Muscle of leg (tissue), 11 donors: ENCODE results near the gene COG5. TPM values are rescaled to one million over a fixed set of nuclear protein-coding genes. Genes with fewer than 3 reads are reported as not detected.

Experiments
- DNase-seq: peaks from one replicate; pipeline ENCODE4 v3.0.0; 2013
- H3K27ac ChIP-seq: one replicate; pipeline ENCODE4 v1.5.1; 2013; ENCODE audit warnings: mild to moderate bottlenecking, low read length, control low read depth
- H3K27me3 ChIP-seq: one replicate; pipeline ENCODE4 v1.6.1; 2013; ENCODE audit warnings: low read length; ENCODE audit not compliant: control insufficient read depth, insufficient read depth
- H3K36me3 ChIP-seq: one replicate; pipeline ENCODE4 v1.6.1; 2013; ENCODE audit warnings: low read length; ENCODE audit not compliant: control insufficient read depth, insufficient read depth
- H3K4me1 ChIP-seq: one replicate; pipeline ENCODE4 v1.6.1; 2013; ENCODE audit warnings: low read length; ENCODE audit not compliant: control insufficient read depth, insufficient read depth
- H3K4me3 ChIP-seq: one replicate; pipeline ENCODE4 v1.5.1; 2013; ENCODE audit warnings: low read length, control low read depth
- H3K9me3 ChIP-seq: replicated peaks from 2 replicates; pipeline ENCODE4 v1.6.1; 2013; ENCODE audit warnings: low read depth, low read length; ENCODE audit not compliant: control insufficient read depth
- WGBS: methylation state at CpG from one replicate; pipeline ENCODE4 v1.1.5; 2013; ENCODE audit warnings: missing lambda C conversion rate; ENCODE audit not compliant: insufficient coverage; 5-methylcytosine and 5-hydroxymethylcytosine counted together
- polyA plus RNA-seq, 8 donors: library from polyadenylated mRNA; unstranded; fragments of 120-200 nt; gene quantifications; one replicate each; pipeline versions ENCODE4 v1.2.1 to v1.2.3, GENCODE V29; 2013; ENCODE audit warnings: inconsistent platforms in 1 of 8, low replicate concordance in 1 of 8; ENCODE audit not compliant: insufficient read length in 8 of 8, insufficient read depth in 1 of 8
- total RNA-seq: library from RNA; stranded (reverse); fragments of 120-200 nt; gene quantifications from one replicate; pipeline ENCODE4 v1.2.4, GENCODE V29; 2013

The COG5 gene
- total and polyA plus RNA-seq, 9 donors = 19.5 to 45.5 (median 25.7) TPM

- Histone ChIP-seq H3K27me3 (no peaks in the 10 kb centered on the region), H3K36me3 (peaks cover 2% of the 10 kb centered on the region), H3K27ac (no peak overlapping the region), H3K9me3 (peaks cover 3% of the 10 kb centered on the region), H3K4me3 (no peak overlapping the region), H3K4me1 (no peaks in the 10 kb centered on the region)
- no peak for DNase-seq
- no CpG with 5 or more reads among the region's 2 CpGs for WGBS
These were observed 261.4 kb downstream of the COG5 start for GRCh38 chr7:107302250-107302847.

- no peak for DNase-seq
- H3K27me3 ChIP-seq = no peaks in the 10 kb centered on the region
- H3K4me3 ChIP-seq = no peak overlapping the region
- no peaks in the 10 kb centered on the region for H3K9me3 ChIP-seq
- no peak overlapping the region for H3K27ac ChIP-seq
- H3K36me3 ChIP-seq = peaks cover 2% of the 10 kb centered on the region
- H3K4me1 ChIP-seq = no peaks in the 10 kb centered on the region
- 62% methylated on average over 1 of the region's 1 CpG for WGBS
These were observed 269.5 kb downstream of the COG5 start for GRCh38 chr7:107294182-107294581.

DNA sequence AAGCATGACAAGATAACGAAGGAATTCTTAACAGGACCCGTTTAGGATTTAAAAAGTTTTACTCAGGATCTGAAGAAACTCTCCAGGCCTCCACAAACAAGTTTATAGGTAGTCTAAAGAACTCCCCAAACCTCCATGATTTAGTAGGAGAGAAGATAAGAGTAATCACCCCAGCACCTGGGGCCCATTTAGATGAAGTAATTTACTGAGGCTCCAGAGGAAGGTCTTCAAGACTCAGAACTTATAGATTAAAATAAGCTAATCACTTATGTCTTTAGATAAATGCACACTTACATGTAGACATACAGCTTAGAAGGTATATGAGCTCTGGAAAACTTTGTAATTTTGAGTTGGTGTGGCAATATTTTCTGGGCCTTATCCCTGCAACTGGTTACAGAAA, 271.1 kb downstream of the COG5 start:
- no peak for DNase-seq
- WGBS = no CpG with 5 or more reads among the region's 2 CpGs
- H3K4me1 ChIP-seq = no peaks in the 10 kb centered on the region
- no peaks in the 10 kb centered on the region for H3K9me3 ChIP-seq
- H3K36me3 ChIP-seq = peaks cover 2% of the 10 kb centered on the region
- H3K27ac ChIP-seq = no peak overlapping the region
- no peaks in the 10 kb centered on the region for H3K27me3 ChIP-seq
- H3K4me3 ChIP-seq = no peak overlapping the region

GRCh38 chr7:107291434-107291833, 272.3 kb downstream of the COG5 start:
- Histone ChIP-seq H3K36me3 (peaks cover 2% of the 10 kb centered on the region), H3K4me1 (no peaks in the 10 kb centered on the region), H3K9me3 (no peaks in the 10 kb centered on the region), H3K27ac (no peak overlapping the region), H3K27me3 (no peaks in the 10 kb centered on the region), H3K4me3 (no peak overlapping the region)
- no CpG with 5 or more reads among the region's 1 CpG for WGBS
- DNase-seq = no peak

- Histone ChIP-seq H3K4me3 (no peak overlapping the region), H3K9me3 (no peaks in the 10 kb centered on the region), H3K27me3 (no peaks in the 10 kb centered on the region), H3K27ac (no peak overlapping the region), H3K4me1 (no peaks in the 10 kb centered on the region), H3K36me3 (no peaks in the 10 kb centered on the region)
- no peak for DNase-seq
- 75% methylated on average over 1 of the region's 4 CpGs for WGBS
These were observed 276.7 kb downstream of the COG5 start for GRCh38 chr7:107286751-107287621.

DNA sequence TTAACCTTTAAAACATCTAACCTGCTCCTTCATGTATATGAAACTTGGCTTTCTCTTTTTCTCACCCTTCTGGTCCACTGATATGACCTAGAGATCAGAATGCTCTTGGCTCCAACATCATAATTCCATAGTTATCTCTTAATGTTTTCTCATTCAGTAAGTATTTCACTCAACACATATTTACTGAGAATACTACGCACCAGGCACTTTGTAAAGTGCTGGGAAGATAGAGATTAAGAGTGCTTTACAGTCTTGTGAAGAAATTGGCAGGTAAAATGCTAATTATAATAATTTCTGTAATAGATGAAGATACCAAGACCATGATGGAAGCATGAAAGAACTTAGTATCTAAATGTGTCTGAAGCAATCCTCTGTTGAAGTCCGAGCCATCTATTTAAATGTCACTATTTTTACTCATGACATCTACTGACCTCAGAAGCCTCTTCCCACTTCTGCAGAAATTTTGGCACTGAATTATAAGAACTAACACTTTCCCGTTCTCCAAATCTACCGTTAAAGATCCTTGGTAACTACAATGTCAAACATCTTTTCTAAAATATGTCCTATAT, 278.7 kb downstream of the COG5 start:
- no peak for DNase-seq
- Histone ChIP-seq H3K27ac (no peak overlapping the region), H3K4me3 (no peak overlapping the region), H3K36me3 (no peaks in the 10 kb centered on the region), H3K27me3 (no peaks in the 10 kb centered on the region), H3K4me1 (no peaks in the 10 kb centered on the region), H3K9me3 (no peaks in the 10 kb centered on the region)
- no CpG with 5 or more reads among the region's 4 CpGs for WGBS

DNA sequence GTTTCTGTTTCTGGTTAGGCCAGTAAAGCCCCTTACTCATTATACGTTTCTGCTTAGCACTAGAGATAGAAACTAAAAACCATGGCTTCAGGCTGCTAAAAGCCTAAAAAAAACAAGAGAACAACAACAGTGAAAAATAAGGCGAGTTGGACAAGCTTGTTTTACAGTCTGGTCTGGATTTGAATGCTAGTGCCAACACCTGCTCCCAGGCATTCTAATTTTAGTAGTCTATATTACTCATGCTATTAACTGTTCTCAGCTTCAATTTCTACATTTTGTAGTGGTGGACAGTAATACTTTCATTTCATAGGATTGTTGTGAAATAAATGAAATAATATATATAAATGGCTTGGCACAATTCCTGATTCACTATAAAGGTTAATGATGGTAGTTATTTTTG, 286.4 kb downstream of the COG5 start:
- Histone ChIP-seq H3K4me1 (no peaks in the 10 kb centered on the region), H3K27ac (peak overlapping the region; percentile 67), H3K4me3 (no peak overlapping the region), H3K36me3 (no peaks in the 10 kb centered on the region), H3K9me3 (no peaks in the 10 kb centered on the region), H3K27me3 (no peaks in the 10 kb centered on the region)
- peak; percentile 64 for DNase-seq
- WGBS = no CpG with 5 or more reads among the region's 2 CpGs

DNA sequence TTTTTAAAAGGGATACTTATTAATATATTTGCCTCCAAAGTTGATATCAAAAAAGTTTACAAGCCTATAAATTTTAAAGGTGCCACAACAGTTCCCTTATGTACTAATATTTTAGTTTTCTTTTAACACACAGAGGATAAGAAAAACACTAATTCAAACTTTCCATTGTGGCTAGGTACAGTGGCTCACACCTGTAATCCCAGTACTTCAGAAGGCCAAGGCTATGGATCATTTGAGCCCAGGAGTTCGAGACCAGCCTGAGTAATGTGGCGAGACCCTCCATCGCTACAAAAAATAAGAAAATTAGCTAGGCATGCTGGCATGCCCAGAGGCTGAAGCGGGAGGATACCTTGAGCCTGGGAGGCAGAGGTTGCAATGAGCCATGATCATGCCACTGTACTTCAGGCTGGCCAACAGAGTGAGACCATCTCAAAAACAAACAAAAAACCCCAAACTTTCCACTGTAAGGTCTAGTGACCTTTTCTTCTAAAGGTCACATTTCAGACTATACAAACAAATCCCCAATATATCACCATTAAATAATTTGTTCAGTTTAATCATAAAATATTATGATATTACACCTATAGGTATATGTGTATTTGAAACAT, 287.4 kb downstream of the COG5 start:
- no peaks in the 10 kb centered on the region for H3K4me1 ChIP-seq
- DNase-seq = no peak
- no peaks in the 10 kb centered on the region for H3K9me3 ChIP-seq
- no peak overlapping the region for H3K27ac ChIP-seq
- 100% methylated on average over 4 of the region's 4 CpGs for WGBS
- H3K36me3 ChIP-seq = no peaks in the 10 kb centered on the region
- no peaks in the 10 kb centered on the region for H3K27me3 ChIP-seq
- H3K4me3 ChIP-seq = no peak overlapping the region

DNA sequence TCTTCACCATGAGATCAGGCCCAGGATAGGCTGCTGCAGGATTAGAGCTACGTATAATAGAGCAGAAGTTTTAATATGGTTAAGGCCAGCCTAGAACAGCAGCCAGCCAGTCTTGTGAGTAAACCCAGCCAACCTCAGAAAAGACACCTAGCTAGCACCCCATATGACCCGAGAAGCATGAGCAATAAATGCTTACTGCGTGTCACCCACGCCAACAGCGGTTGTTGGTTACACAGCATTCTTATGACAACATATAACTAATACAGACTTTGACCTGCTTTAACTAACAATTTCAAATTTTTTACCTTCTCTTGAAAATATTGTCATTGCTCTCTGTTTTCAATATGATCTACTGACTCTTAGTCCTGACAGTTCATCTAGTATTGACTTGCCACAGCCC, 289.2 kb downstream of the COG5 start:
- peaks cover 3% of the 10 kb centered on the region for H3K36me3 ChIP-seq
- no peak overlapping the region for H3K4me3 ChIP-seq
- H3K27ac ChIP-seq = no peak overlapping the region
- no peak for DNase-seq
- no peaks in the 10 kb centered on the region for H3K4me1 ChIP-seq
- no peaks in the 10 kb centered on the region for H3K9me3 ChIP-seq
- H3K27me3 ChIP-seq = no peaks in the 10 kb centered on the region
- WGBS = 100% methylated on average over 4 of the region's 5 CpGs

GRCh38 chr7:107269790-107270189, 293.9 kb downstream of the COG5 start:
- Histone ChIP-seq H3K27me3 (no peaks in the 10 kb centered on the region), H3K4me1 (no peaks in the 10 kb centered on the region), H3K9me3 (no peaks in the 10 kb centered on the region), H3K27ac (no peak overlapping the region), H3K36me3 (peaks cover 3% of the 10 kb centered on the region), H3K4me3 (no peak overlapping the region)
- whole genome bisulfite sequencing = 93% methylated on average over 3 of the region's 3 CpGs
- DNase-seq = no peak
